Colonic mucosa (tissue), 4 donors: ENCODE results near the gene RNU1-2. TPM values are rescaled to one million over a fixed set of nuclear protein-coding genes. Genes with fewer than 3 reads are reported as not detected.
"Not testable (repeated sequence)": the region's sequence is repeated elsewhere in the genome, so short reads cannot be mapped to it uniquely, and the experiment has no call there.

Experiments
- DNase-seq: peaks from one replicate; pipeline ENCODE4 v3.0.0-alpha.2; 2020
- H3K27ac ChIP-seq: fragments of 200-600 bp; one replicate; pipeline ENCODE4 v1.8.0; 2021
- H3K27me3 ChIP-seq: fragments of 200-600 bp; one replicate; pipeline ENCODE4 v1.8.0; 2021
- H3K36me3 ChIP-seq: fragments of 200-600 bp; one replicate; pipeline ENCODE4 v1.8.0; 2021
- H3K4me1 ChIP-seq: fragments of 200-600 bp; one replicate; pipeline ENCODE4 v1.8.0; 2021; ENCODE audit warnings: mild to moderate bottlenecking
- H3K4me3 ChIP-seq: fragments of 200-600 bp; one replicate; pipeline ENCODE4 v1.8.0; 2021
- H3K9ac ChIP-seq, 2 donors: one replicate each; pipeline ENCODE4 v1.7.0; 2013; ENCODE audit warnings: control low read depth in 2 of 2, low read depth in 2 of 2, low read length in 2 of 2
- H3K9me3 ChIP-seq: fragments of 200-600 bp; one replicate; pipeline ENCODE4 v1.8.0; 2021
- CTCF ChIP-seq: fragments of 200-600 bp; IDR thresholded peaks from one replicate; pipeline ENCODE4 v1.8.0; 2022; ENCODE audit warnings: antibody characterized with exemption, mild to moderate bottlenecking
- intact Hi-C: fragments of 100-400 bp; cut with DNase I; formaldehyde crosslinking; loops from one replicate; pipeline ENCODE4 v1.14.1; 2022
- microRNA-seq: library from miRNA; unstranded; fragments of <30 nt; microRNA quantifications from one replicate; pipeline ENCODE4, GENCODE V29; 2019
- total RNA-seq, 2 donors: library from RNA; stranded (reverse); fragmentation: NEBNext Ultra II Directional in 1 of 2; extraction: Animal tissue kit (Norgen Biotek cat#: 25700) in 1 of 2; gene quantifications; one replicate each; pipeline ENCODE4 v1.2.1, GENCODE V29; 2021
- donor health status: healthy.
- donor health status: DM: no; HTN: no; CAD: no.
- donor health status: DM: no; HTN: no; CAD: no.

Gene RNU1-2
- total RNA-seq, 2 donors from 2014 or later = 1,159 to 2,517 TPM

DNA sequence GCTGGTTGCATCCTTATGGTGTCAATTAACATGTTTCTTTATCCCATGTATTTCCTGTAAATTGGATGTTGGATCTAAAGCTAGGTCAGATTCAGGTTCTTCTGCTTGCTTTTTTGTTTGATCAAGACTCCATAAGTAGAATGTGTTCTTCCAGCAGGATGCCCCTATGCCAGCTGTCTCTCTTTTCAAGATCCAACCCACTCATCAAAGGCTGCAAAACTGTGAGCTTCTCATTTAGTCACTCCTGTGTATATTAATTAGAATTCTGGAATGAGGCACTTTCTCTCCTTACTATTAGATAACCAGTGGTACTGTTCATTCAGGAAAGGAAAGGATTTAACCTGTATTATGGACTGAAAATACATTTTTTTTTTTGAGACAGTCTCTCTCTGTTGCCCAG lies 38.2 kb downstream of the RNU1-2 start:
- intact Hi-C loops, DNase-seq, H3K27ac ChIP-seq, H3K36me3 ChIP-seq, H3K4me3 ChIP-seq, H3K9ac ChIP-seq, H3K9me3 ChIP-seq, H3K27me3 ChIP-seq, H3K4me1 ChIP-seq: not testable (repeated sequence)

GRCh38 chr1:16936580-16936979 lies 40.8 kb downstream of the RNU1-2 start:
- not testable (repeated sequence) for H3K27ac ChIP-seq, H3K36me3 ChIP-seq, H3K4me3 ChIP-seq

GRCh38 chr1:16938351-16939321 lies 42.9 kb downstream of the RNU1-2 start:
- Histone ChIP-seq H3K27me3 (no peaks in the 10 kb centered on the region), H3K27ac (no peak overlapping the region), H3K4me1 (no peaks in the 10 kb centered on the region), H3K9ac (no peak overlapping the region), H3K4me3 (no peak overlapping the region), H3K9me3 (no peaks in the 10 kb centered on the region), H3K36me3 (no peaks in the 10 kb centered on the region)
- DNase-seq = no peak
- TF ChIP-seq CTCF = no peak
- intact Hi-C loops = no loop called here

More at GRCh38 chr1:16936580-16936979, 40.8 kb downstream of the RNU1-2 start:
- H3K27me3 ChIP-seq, H3K9ac ChIP-seq, H3K9me3 ChIP-seq, intact Hi-C loops, H3K4me1 ChIP-seq, DNase-seq: not testable (repeated sequence)

- intact Hi-C loops, H3K9me3 ChIP-seq, H3K27ac ChIP-seq, H3K9ac ChIP-seq, H3K4me1 ChIP-seq, H3K4me3 ChIP-seq, H3K27me3 ChIP-seq, H3K36me3 ChIP-seq, DNase-seq: not testable (repeated sequence)
These were observed 43.8 kb downstream of the RNU1-2 start for GRCh38 chr1:16939386-16940180.

GRCh38 chr1:16944038-16944437 lies 48.3 kb downstream of the RNU1-2 start:
- DNase-seq = no peak
- no peak overlapping the region for H3K9ac ChIP-seq
- H3K4me1 ChIP-seq = no peaks in the 10 kb centered on the region
- TF ChIP-seq CTCF = no peak
- no peaks in the 10 kb centered on the region for H3K9me3 ChIP-seq
- H3K27ac ChIP-seq = no peak overlapping the region
- H3K27me3 ChIP-seq = no peaks in the 10 kb centered on the region
- H3K36me3 ChIP-seq = no peaks in the 10 kb centered on the region
- intact Hi-C loops = no loop called here
- H3K4me3 ChIP-seq = no peak overlapping the region

GRCh38 chr1:16945512-16945911 lies 49.7 kb downstream of the RNU1-2 start:
- H3K9me3 ChIP-seq, H3K9ac ChIP-seq, H3K36me3 ChIP-seq, H3K27ac ChIP-seq, H3K27me3 ChIP-seq, H3K4me1 ChIP-seq, H3K4me3 ChIP-seq, DNase-seq, intact Hi-C loops: not testable (repeated sequence)

Small RNA genes within 50 kb of the gene (microRNA-seq; reads per million reads assigned to microRNA genes)
- not detected for gene MIR3675

Other genes starting within 250 kb of the RNU1-2 start
- gene RNU1-3, start 229.0 kb upstream of the RNU1-2 start, total RNA-seq = 1,000 to 10,000 TPM; 1,159 to 2,517 TPM
- 1,000 to 10,000 TPM; 1,159 to 2,517 TPM for gene RNU1-4, start 155.5 kb upstream of the RNU1-2 start, total RNA-seq
- gene CROCC, start 26.0 kb downstream of the RNU1-2 start, total RNA-seq = 10 to 100 TPM in 1 of 2 donors, 1 to 10 TPM in 1; 6.9 to 21.6 TPM
- 1 to 10 TPM; 1.4 to 6.0 TPM for gene MFAP2, start 84.6 kb downstream of the RNU1-2 start, total RNA-seq
- gene ATP13A2, start 115.9 kb downstream of the RNU1-2 start, total RNA-seq = 100 to 1,000 TPM in 1 of 2 donors, 10 to 100 TPM in 1; 55.3 to 111 TPM
- 100 to 1,000 TPM; 208 to 229 TPM for gene SDHB, start 158.1 kb downstream of the RNU1-2 start, total RNA-seq
- 100 to 1,000 TPM; 177 to 211 TPM for gene PADI2, start 223.5 kb downstream of the RNU1-2 start, total RNA-seq